ENCODE results near the gene CEBPZ.
A peak's percentile ranks its signal among the peaks of the same experiment; 100 is the strongest.

The CEBPZ gene

GRCh38 chr2:37180006-37180639 is 51.3 kb downstream of the CEBPZ start:
- H3K4me3 ChIP-seq = no peak overlapping the region
- DNase-seq (ENCODE audit: low spot score) = no peak
- no peak for TF ChIP-seq CTCF (IDR thresholded peaks at IDR 0.05)
- no peak overlapping the region for H3K27ac ChIP-seq

GRCh38 chr2:37173741-37174140 is 57.7 kb downstream of the CEBPZ start:
- Histone ChIP-seq H3K4me3 (no peak overlapping the region), H3K27ac (no peak overlapping the region)
- DNase-seq (ENCODE audit: low spot score) = no peak
- no peak for TF ChIP-seq CTCF (IDR thresholded peaks at IDR 0.05)

GRCh38 chr2:37171624-37171950 is 59.8 kb downstream of the CEBPZ start:
- H3K4me3 ChIP-seq = no peak overlapping the region
- no peak for TF ChIP-seq CTCF (IDR thresholded peaks at IDR 0.05)
- no peak for DNase-seq (ENCODE audit: low spot score)
- H3K27ac ChIP-seq = no peak overlapping the region

- TF ChIP-seq CTCF (IDR thresholded peaks at IDR 0.05) = peak; percentile 30
- Histone ChIP-seq H3K4me3 (no peak overlapping the region), H3K27ac (no peak overlapping the region)
- no peak for DNase-seq (ENCODE audit: low spot score)
Observed at GRCh38 chr2:37168217-37168981, 63.0 kb downstream of the CEBPZ start.

GRCh38 chr2:37167636-37168180 is 63.7 kb downstream of the CEBPZ start:
- Histone ChIP-seq H3K27ac (no peak overlapping the region), H3K4me3 (no peak overlapping the region)
- no peak for DNase-seq (ENCODE audit: low spot score)
- no peak for TF ChIP-seq CTCF (IDR thresholded peaks at IDR 0.05)

GRCh38 chr2:37164757-37165156 is 66.6 kb downstream of the CEBPZ start:
- no peak overlapping the region for H3K27ac ChIP-seq
- H3K4me3 ChIP-seq = no peak overlapping the region
- TF ChIP-seq CTCF (IDR thresholded peaks at IDR 0.05) = no peak
- DNase-seq (ENCODE audit: low spot score) = no peak

Measured in coronary artery (tissue), 2 donors.